ENCODE data around the gene P2RX7. TPM values are rescaled to one million over a fixed set of nuclear protein-coding genes. Genes with fewer than 3 reads are reported as not detected.
A peak's percentile ranks its signal among the peaks of the same experiment; 100 is the strongest.

The P2RX7 gene
- total RNA-seq, 3 donors from 2014 or later: 3.8 to 8.5 (median 3.9) TPM

GRCh38 chr12:121182222-121182893 is 49.7 kb downstream of the P2RX7 start:
- Histone ChIP-seq H3K27me3 (no peaks in the 10 kb centered on the region), H3K36me3 (no peaks in the 10 kb centered on the region), H3K4me1 (no peaks in the 10 kb centered on the region), H3K27ac (no peak overlapping the region), H3K9me3 (no peaks in the 10 kb centered on the region), H3K4me3 (no peak overlapping the region)
- intact Hi-C loops (cut with DNase I; ENCODE audit: low total_unique reads): no loop called here
- TF ChIP-seq POLR2A (IDR thresholded peaks at IDR 0.05): no peak
- TF ChIP-seq CTCF (IDR thresholded peaks at IDR 0.05): no peak
- TF ChIP-seq POLR2AphosphoS5 (IDR thresholded peaks at IDR 0.05): no peak
- DNase-seq (ENCODE audit: low spot score in 2 of 2): no peak

GRCh38 chr12:121184425-121184824 is 51.7 kb downstream of the P2RX7 start:
- Histone ChIP-seq H3K9me3 (no peaks in the 10 kb centered on the region), H3K36me3 (no peaks in the 10 kb centered on the region), H3K4me3 (no peak overlapping the region), H3K27ac (no peak overlapping the region), H3K27me3 (no peaks in the 10 kb centered on the region), H3K4me1 (no peaks in the 10 kb centered on the region)
- DNase-seq (ENCODE audit: low spot score in 2 of 2): peak in 1 of 2 donors; percentile 26
- intact Hi-C loops (cut with DNase I; ENCODE audit: low total_unique reads): no loop called here
- TF ChIP-seq CTCF (IDR thresholded peaks at IDR 0.05): no peak
- no peak for TF ChIP-seq POLR2A (IDR thresholded peaks at IDR 0.05)
- no peak for TF ChIP-seq POLR2AphosphoS5 (IDR thresholded peaks at IDR 0.05)

GRCh38 chr12:121184984-121185889 is 52.6 kb downstream of the P2RX7 start:
- intact Hi-C loops (cut with DNase I; ENCODE audit: low total_unique reads): no loop called here
- TF ChIP-seq CTCF (IDR thresholded peaks at IDR 0.05): no peak
- TF ChIP-seq POLR2AphosphoS5 (IDR thresholded peaks at IDR 0.05): no peak
- no peak for TF ChIP-seq POLR2A (IDR thresholded peaks at IDR 0.05)
- Histone ChIP-seq H3K4me1 (no peaks in the 10 kb centered on the region), H3K4me3 (no peak overlapping the region), H3K27ac (no peak overlapping the region), H3K9me3 (no peaks in the 10 kb centered on the region), H3K36me3 (no peaks in the 10 kb centered on the region), H3K27me3 (no peaks in the 10 kb centered on the region)
- DNase-seq (ENCODE audit: low spot score in 2 of 2): no peak

GRCh38 chr12:121186826-121187225 is 54.1 kb downstream of the P2RX7 start:
- H3K36me3 ChIP-seq: no peaks in the 10 kb centered on the region
- no peaks in the 10 kb centered on the region for H3K9me3 ChIP-seq
- TF ChIP-seq POLR2AphosphoS5 (IDR thresholded peaks at IDR 0.05) (no peak), CTCF (IDR thresholded peaks at IDR 0.05) (no peak), POLR2A (IDR thresholded peaks at IDR 0.05) (no peak)
- no peaks in the 10 kb centered on the region for H3K27me3 ChIP-seq
- no peak overlapping the region for H3K4me3 ChIP-seq
- no peak overlapping the region for H3K27ac ChIP-seq
- DNase-seq (ENCODE audit: low spot score in 2 of 2): no peak
- no peaks in the 10 kb centered on the region for H3K4me1 ChIP-seq
- intact Hi-C loops (cut with DNase I; ENCODE audit: low total_unique reads): no loop called here

- H3K36me3 ChIP-seq: no peaks in the 10 kb centered on the region
- DNase-seq (ENCODE audit: low spot score in 2 of 2): no peak
- TF ChIP-seq CTCF (IDR thresholded peaks at IDR 0.05) (no peak), POLR2A (IDR thresholded peaks at IDR 0.05) (no peak), POLR2AphosphoS5 (IDR thresholded peaks at IDR 0.05) (no peak)
- H3K9me3 ChIP-seq: no peaks in the 10 kb centered on the region
- intact Hi-C loops (cut with DNase I; ENCODE audit: low total_unique reads): no loop called here
- no peak overlapping the region for H3K4me3 ChIP-seq
- H3K27me3 ChIP-seq: no peaks in the 10 kb centered on the region
- H3K27ac ChIP-seq: no peak overlapping the region
- no peaks in the 10 kb centered on the region for H3K4me1 ChIP-seq
Observed at GRCh38 chr12:121187501-121187900, 54.8 kb downstream of the P2RX7 start.
